IPS-20b (cell line): ENCODE data around the gene C9orf43.
"Not testable (repeated sequence)": the region's sequence is repeated elsewhere in the genome, so short reads cannot be mapped to it uniquely, and the experiment has no call there.

ENCODE experiments used
- H3K27ac ChIP-seq: one replicate; pipeline ENCODE4 v1.5.1; 2013; ENCODE audit warnings: low read length
- H3K27me3 ChIP-seq: 2 replicates; pipeline ENCODE4 v1.6.1; 2013; ENCODE audit warnings: mild to moderate bottlenecking, low read length, inconsistent platforms; ENCODE audit not compliant: insufficient read depth
- H3K36me3 ChIP-seq: 2 replicates; pipeline ENCODE4 v1.6.1; 2013; ENCODE audit warnings: low read depth, mild to moderate bottlenecking, inconsistent platforms, low read length, moderate library complexity; ENCODE audit not compliant: insufficient read depth
- H3K4me1 ChIP-seq: 2 replicates; pipeline ENCODE4 v1.6.1; 2013; ENCODE audit warnings: mild to moderate bottlenecking, control low read depth, inconsistent platforms, low read length, moderate library complexity; ENCODE audit not compliant: insufficient read depth
- H3K4me3 ChIP-seq: 2 replicates; pipeline ENCODE4 v1.5.1; 2013; ENCODE audit warnings: mild to moderate bottlenecking, low read length, inconsistent platforms
- H3K9ac ChIP-seq: 2 replicates; pipeline ENCODE4 v1.6.1; 2013; ENCODE audit warnings: low read depth, mild to moderate bottlenecking, inconsistent platforms, low read length, moderate library complexity
- H3K9me3 ChIP-seq: 2 replicates; pipeline ENCODE4 v1.6.1; 2013; ENCODE audit warnings: mild to moderate bottlenecking, low read depth, low read length, inconsistent platforms; ENCODE audit not compliant: insufficient read depth

The C9orf43 gene

GRCh38 chr9:113403646-113404045, 6.9 kb upstream of the C9orf43 start:
- H3K27ac ChIP-seq = no peak overlapping the region
- H3K27me3 ChIP-seq = no peaks in the 10 kb centered on the region
- H3K9ac ChIP-seq = no peak overlapping the region
- H3K4me1 ChIP-seq = no peaks in the 10 kb centered on the region
- no peaks in the 10 kb centered on the region for H3K9me3 ChIP-seq
- H3K36me3 ChIP-seq = peaks cover 17% of the 10 kb centered on the region
- no peak overlapping the region for H3K4me3 ChIP-seq

GRCh38 chr9:113406353-113406752, 4.2 kb upstream of the C9orf43 start:
- not testable (repeated sequence) for H3K4me1 ChIP-seq
- peaks cover 27% of the 10 kb centered on the region for H3K36me3 ChIP-seq

GRCh38 chr9:113406873-113407511, 3.6 kb upstream of the C9orf43 start:
- not testable (repeated sequence) for H3K9me3 ChIP-seq, H3K4me1 ChIP-seq, H3K27me3 ChIP-seq, H3K4me3 ChIP-seq, H3K9ac ChIP-seq, H3K27ac ChIP-seq
- H3K36me3 ChIP-seq = peaks cover 27% of the 10 kb centered on the region

More at GRCh38 chr9:113406353-113406752, 4.2 kb upstream of the C9orf43 start:
- not testable (repeated sequence) for H3K27ac ChIP-seq, H3K9ac ChIP-seq, H3K9me3 ChIP-seq, H3K27me3 ChIP-seq, H3K4me3 ChIP-seq

- Histone ChIP-seq H3K27me3 (no peaks in the 10 kb centered on the region), H3K9me3 (no peaks in the 10 kb centered on the region), H3K9ac (peak overlapping the region; percentile 97), H3K4me3 (peak overlapping the region; percentile 94), H3K4me1 (peaks cover 3% of the 10 kb centered on the region; the same call in 1 of the 2 replicates), H3K27ac (peak overlapping the region; percentile 96), H3K36me3 (peaks cover 27% of the 10 kb centered on the region)
Observed at GRCh38 chr9:113409481-113409880, 1.1 kb upstream of the C9orf43 start.

GRCh38 chr9:113409883-113410206, 702 bp upstream of the C9orf43 start:
- Histone ChIP-seq H3K36me3 (peaks cover 27% of the 10 kb centered on the region), H3K9me3 (no peaks in the 10 kb centered on the region), H3K4me3 (peak overlapping the region; percentile 94), H3K9ac (peak overlapping the region; percentile 97), H3K4me1 (peaks cover 3% of the 10 kb centered on the region; the same call in 1 of the 2 replicates), H3K27me3 (no peaks in the 10 kb centered on the region), H3K27ac (peak overlapping the region; percentile 96)

GRCh38 chr9:113416149-113416721, 5.7 kb downstream of the C9orf43 start:
- Histone ChIP-seq H3K4me3 (no peak overlapping the region), H3K4me1 (no peaks in the 10 kb centered on the region), H3K27me3 (no peaks in the 10 kb centered on the region), H3K9ac (no peak overlapping the region), H3K9me3 (no peaks in the 10 kb centered on the region), H3K27ac (no peak overlapping the region), H3K36me3 (no peaks in the 10 kb centered on the region)

GRCh38 chr9:113417370-113417769, 6.8 kb downstream of the C9orf43 start:
- H3K9ac ChIP-seq = no peak overlapping the region
- H3K36me3 ChIP-seq = no peaks in the 10 kb centered on the region
- H3K9me3 ChIP-seq = no peaks in the 10 kb centered on the region
- no peaks in the 10 kb centered on the region for H3K4me1 ChIP-seq
- no peak overlapping the region for H3K27ac ChIP-seq
- H3K4me3 ChIP-seq = no peak overlapping the region
- no peaks in the 10 kb centered on the region for H3K27me3 ChIP-seq

- H3K36me3 ChIP-seq = no peaks in the 10 kb centered on the region
Observed at GRCh38 chr9:113421726-113422125, 11.2 kb downstream of the C9orf43 start.

GRCh38 chr9:113425072-113425471, 14.5 kb downstream of the C9orf43 start:
- H3K4me1 ChIP-seq = no peaks in the 10 kb centered on the region; the same call in 1 of the 2 replicates

More at GRCh38 chr9:113421726-113422125, 11.2 kb downstream of the C9orf43 start:
- Histone ChIP-seq H3K4me3 (no peak overlapping the region), H3K9me3 (no peaks in the 10 kb centered on the region), H3K27ac (no peak overlapping the region), H3K9ac (no peak overlapping the region), H3K27me3 (no peaks in the 10 kb centered on the region), H3K4me1 (no peaks in the 10 kb centered on the region; the same call in 1 of the 2 replicates)

GRCh38 chr9:113426701-113427100, 16.2 kb downstream of the C9orf43 start:
- H3K4me1 ChIP-seq = no peaks in the 10 kb centered on the region; the same call in 1 of the 2 replicates
- H3K27ac ChIP-seq = no peak overlapping the region
- no peak overlapping the region for H3K4me3 ChIP-seq
- no peak overlapping the region for H3K9ac ChIP-seq
- no peaks in the 10 kb centered on the region for H3K9me3 ChIP-seq
- H3K36me3 ChIP-seq = no peaks in the 10 kb centered on the region
- H3K27me3 ChIP-seq = no peaks in the 10 kb centered on the region

More at GRCh38 chr9:113425072-113425471, 14.5 kb downstream of the C9orf43 start:
- H3K9me3 ChIP-seq = no peaks in the 10 kb centered on the region
- no peak overlapping the region for H3K27ac ChIP-seq
- H3K9ac ChIP-seq = no peak overlapping the region
- no peak overlapping the region for H3K4me3 ChIP-seq
- no peaks in the 10 kb centered on the region for H3K27me3 ChIP-seq
- H3K36me3 ChIP-seq = no peaks in the 10 kb centered on the region

- no peak overlapping the region for H3K9ac ChIP-seq
- no peaks in the 10 kb centered on the region; the same call in 1 of the 2 replicates for H3K4me1 ChIP-seq
- H3K27me3 ChIP-seq = peaks cover 1% of the 10 kb centered on the region; the same call in 1 of the 2 replicates
- no peak overlapping the region for H3K27ac ChIP-seq
- H3K36me3 ChIP-seq = no peaks in the 10 kb centered on the region
- no peak overlapping the region for H3K4me3 ChIP-seq
- H3K9me3 ChIP-seq = no peaks in the 10 kb centered on the region
Observed at GRCh38 chr9:113427629-113428028, 17.1 kb downstream of the C9orf43 start.

GRCh38 chr9:113428062-113428615, 17.6 kb downstream of the C9orf43 start:
- Histone ChIP-seq H3K27ac (no peak overlapping the region), H3K36me3 (no peaks in the 10 kb centered on the region), H3K4me3 (no peak overlapping the region), H3K4me1 (no peaks in the 10 kb centered on the region; the same call in 1 of the 2 replicates), H3K27me3 (peaks cover 4% of the 10 kb centered on the region; the same call in 1 of the 2 replicates), H3K9me3 (no peaks in the 10 kb centered on the region), H3K9ac (no peak overlapping the region)
